ENCODE results near the gene PLPPR1.
"Not testable (repeated sequence)": the region's sequence is repeated elsewhere in the genome, so short reads cannot be mapped to it uniquely, and the experiment has no call there.

The PLPPR1 gene

DNA sequence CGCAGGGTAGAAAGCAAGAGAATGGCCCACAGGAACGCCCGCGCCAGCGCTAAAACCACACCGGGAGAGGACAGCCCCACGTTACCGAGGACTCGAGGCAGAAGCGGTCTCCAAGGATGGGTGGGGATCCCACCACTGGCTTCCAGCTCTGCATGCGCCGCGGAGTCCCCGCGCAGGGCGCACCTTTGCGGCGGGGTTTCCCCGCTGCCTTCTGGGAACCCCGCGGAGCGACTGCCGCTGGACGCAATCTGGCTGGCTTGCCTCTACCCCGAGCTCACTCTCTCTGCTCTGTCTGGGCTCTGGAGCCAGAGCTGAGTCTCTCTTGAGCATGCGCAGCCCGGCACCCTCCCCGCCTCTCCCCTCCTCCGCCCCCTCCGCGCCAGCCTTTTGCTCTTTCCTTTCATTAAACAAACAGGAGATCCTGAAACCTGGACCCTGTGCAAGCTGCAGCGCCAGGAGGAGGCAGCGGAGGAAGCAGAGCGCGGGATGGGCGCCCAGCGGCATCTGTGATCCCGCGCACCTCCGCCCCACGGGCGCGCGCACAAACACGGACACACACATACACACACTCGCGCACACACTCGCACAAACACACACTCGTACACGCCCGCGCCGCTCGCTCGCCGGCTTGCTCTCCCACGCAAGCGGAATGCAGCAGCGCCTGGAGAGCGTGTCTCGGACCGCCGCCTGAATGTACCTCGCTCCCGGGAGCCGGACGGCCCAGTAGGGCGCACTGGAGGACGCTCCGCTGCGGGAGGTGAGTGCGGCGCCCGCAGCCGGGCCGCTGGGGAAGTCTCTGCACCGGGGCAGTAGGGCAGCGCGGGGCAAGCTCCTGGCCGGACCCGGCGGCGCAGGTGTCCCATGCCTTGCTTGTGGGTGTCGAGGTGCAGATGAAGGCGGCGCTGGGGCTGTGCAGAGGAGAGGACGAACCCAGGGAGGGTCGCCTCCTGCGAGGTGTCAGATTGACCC, at the start of gene PLPPR1:
Gene PLPPR1 (plus strand): TSS at position 382 of the 969 bp plus-strand sequence.
- DNase-seq: no peak

DNA sequence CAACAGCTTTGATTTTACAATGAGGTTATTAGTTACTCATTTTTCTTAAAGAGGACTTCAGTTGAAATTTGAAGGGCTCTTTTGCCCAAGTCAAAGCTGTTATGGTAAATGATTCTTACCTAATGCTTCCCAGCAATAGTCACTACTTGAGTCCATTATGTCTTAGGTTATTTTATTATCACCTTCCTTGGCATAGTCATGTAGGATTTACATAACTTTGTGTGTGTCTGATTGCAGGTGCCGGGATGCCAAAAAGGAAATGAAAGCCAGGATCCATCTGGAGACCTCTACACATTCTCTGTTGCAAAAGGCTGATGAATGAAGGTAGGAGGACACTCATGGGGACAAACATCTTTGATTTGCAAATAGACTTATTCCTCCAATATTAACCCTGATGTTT, 38.8 kb upstream of the PLPPR1 start:
- no peak for DNase-seq

DNA sequence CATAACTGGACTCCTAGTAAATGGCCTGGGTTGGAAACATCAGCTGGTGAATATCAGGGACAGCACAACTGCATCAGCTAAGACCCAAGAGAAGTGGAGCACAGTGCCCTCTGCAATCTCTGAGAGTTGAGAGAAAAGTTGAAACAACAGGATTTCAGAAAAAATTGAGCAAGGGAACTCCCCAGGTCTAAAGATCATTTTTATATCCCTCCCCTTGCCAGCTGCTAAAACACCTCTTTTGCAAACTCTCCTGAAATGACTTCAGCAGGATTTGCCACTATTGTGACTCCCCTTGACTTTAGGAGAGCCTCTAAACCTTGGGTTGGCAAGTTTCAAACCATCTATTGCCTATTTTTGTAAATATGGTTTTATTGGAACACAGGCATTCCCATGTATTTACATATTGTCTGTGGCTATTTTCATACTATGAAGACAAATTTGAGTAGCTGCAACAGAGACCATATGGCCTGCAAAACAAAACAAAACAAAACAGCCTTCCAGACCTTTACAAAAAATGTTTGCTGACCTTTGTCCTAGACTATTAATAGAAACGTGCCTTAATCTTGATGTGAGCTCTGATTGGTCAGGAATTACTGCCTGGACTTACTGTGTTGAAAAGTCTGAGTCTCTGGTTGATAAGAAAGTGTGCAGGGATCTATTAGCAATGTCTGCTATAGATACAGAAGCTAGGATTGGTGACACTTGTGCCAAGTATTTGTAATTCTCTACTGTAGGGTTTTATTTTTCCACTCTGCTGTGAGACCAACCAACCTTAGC, 37.7 kb upstream of the PLPPR1 start:
- no peak for DNase-seq

DNA sequence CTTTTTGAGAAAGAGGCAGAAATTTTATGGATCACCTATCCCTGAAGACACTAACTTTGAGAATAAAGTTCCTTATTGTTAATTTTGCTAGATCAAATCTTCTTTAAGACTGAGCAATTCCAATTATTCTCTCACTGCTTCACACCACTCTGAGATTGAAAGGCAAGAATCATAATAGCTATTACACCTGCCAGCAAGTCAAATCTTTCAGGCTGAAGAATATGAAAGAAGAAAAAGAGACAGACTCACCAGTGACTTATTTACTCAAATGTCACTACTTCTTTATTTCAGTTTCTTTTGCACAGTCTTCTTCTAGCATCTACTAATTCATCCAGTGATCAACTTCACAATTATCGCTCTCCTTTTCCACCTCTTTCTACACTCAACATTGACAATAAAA, 35.9 kb upstream of the PLPPR1 start:
- DNase-seq: no peak

DNA sequence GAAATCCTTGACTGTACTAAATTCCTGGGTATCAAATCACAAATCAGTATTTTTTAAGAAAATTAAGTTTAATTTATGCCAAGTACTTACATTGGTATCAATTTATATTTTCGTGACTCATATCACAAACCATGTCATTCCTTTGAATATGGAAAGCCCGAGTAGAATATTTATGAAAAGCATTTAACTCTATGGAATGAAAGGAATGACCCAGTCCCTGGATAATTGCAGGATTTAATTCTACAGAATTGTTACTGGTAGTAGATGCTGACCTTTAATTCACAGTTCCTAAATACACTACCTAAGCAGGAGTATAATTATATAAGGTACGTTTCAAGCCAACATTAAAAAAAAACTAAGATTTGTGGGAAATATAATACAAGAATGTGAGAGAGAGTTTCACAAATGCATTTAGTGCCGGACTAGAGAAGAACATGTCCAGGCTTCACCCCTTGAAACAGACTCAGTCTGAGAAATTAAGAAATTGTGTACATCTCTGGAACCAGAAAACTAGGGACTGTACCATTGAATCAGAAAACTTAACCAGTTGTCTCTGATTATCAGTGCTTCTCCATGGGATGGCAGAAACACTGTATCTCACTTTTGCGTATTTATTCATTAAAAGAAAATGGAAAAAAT, 28.5 kb upstream of the PLPPR1 start:
- DNase-seq: no peak

DNA sequence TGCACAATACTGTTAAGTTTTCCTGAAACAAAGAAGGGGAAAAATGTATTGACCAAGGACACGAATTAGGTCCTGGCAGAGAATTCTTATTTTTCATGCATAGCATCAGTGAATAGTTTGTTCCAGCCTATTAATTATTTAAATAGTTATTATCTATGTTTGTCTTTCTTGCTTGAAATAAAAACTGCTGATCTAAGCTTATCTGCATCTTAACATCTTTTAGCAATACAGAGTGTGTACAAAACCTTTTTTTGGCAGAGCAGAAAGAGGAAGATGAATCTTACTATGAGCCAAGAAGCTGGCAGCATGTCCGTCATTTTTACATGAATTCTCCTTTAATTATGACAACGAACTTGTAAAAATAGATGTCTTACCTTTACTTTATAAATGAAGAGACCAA, 23.3 kb upstream of the PLPPR1 start:
- no peak for DNase-seq

DNA sequence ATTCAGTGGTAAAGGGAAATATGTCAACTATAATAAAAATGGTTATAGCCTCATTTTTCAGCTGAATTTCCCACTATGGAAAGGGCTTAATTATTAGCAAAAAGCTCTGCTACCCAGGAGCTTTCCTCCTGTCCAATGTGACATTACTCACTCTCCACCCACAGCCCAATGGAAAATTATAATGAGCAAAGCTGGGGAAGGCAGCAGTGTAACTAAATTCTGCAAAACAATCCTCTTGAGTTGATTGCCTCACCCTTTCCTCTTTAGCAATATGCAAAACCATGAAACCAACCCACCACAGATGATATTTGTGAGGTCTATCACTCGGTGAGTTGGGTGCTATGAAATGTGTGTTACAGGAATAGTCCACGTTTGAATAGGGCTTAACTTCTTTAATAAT, 14.0 kb upstream of the PLPPR1 start:
- no peak for DNase-seq

DNA sequence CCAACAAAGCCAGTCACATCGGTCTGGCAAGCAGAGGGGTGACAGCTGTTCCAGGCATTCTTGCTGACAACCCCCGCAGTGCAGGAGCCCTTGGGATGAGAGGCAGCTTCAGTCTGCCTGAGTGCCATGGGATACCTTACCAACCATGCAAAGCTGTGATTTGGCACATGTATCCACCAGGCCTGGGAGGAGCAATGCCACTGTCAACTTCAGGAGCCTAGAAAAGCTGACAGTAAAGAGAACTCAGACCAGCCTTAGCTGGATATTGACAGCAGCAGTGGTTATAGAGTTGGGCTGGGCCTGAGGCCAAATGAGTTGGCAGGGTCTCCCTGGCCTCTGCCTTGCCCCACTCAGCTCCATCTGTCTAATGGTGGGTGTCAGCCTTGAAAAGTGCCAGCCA, 10.1 kb upstream of the PLPPR1 start:
- DNase-seq: no peak

DNA sequence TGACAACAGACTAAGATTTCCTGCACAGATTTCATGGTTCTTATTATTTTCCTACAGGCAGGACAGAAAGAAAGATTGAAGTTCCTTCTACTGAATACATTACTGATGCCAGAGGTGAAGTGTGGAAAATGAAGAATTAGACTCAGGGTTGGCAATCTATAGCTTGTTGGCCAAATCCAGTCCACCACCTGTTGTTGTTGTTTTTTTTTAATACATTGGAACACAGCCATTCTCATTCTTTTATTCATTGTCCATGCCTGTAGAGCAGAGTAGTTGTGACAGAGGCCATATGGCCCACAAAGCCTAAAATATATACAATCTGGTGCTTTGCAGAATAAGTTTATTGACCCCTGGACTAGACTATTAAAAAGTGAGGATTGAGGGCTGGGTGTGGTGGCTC, 5.8 kb upstream of the PLPPR1 start:
- DNase-seq: no peak

DNA sequence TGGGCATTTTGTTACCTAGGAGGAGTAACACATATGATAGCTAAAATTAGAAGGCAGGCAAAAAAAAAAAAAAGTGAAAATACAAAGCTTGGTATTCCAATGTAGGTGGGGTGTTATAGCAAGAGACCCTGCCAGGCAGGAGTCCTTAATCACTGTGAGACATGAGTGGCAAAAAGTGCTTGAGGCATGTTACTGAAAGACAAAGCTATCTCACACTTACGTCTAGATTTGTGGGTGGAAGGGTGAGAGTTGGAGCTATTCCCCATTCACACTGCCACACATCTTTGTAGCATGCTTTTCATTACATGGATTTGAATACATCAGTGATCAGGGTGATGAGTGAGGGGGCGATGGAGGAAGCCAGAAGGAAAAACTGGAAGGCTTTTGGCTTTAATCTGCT, 2.6 kb upstream of the PLPPR1 start:
- no peak for DNase-seq

DNA sequence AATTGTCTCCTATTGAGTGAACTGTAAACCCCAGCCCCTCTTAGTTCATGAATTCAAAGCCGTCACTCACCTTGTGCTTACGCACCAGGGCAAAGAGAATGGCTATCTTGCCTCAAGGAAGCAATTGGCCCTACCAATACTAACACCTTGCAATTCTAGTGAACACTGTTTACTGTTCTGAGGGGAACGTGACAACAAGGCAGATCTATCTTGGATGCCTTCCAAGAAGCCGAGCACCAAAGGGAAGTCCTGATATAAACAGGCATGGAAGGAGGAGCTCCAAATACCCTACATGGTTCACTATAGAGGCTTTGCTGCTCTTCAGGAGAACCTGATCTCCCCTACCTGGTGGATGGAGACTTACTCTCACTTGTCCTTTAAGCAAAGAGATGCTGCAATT, 1.7 kb upstream of the PLPPR1 start:
- no peak for DNase-seq

DNA sequence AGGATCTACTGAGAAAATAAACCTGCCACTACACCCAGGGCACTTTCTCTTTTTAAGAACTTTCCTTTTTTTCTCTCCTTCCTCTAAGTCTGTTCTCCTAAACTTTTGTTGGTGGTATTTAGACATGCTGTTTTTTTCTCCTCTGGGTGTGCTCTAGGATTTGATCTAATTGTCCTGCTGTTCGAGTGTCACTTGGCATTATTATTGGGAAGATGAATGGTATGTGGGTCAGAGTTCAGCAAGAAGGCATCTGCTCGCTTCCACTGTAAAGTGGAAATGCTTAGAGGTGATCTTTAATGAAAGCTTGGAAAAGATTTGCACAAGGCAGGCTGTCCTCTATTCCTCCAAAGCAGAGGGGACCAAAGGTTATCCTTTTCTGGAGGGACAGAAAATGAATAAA, 1.3 kb upstream of the PLPPR1 start:
- DNase-seq: no peak

DNA sequence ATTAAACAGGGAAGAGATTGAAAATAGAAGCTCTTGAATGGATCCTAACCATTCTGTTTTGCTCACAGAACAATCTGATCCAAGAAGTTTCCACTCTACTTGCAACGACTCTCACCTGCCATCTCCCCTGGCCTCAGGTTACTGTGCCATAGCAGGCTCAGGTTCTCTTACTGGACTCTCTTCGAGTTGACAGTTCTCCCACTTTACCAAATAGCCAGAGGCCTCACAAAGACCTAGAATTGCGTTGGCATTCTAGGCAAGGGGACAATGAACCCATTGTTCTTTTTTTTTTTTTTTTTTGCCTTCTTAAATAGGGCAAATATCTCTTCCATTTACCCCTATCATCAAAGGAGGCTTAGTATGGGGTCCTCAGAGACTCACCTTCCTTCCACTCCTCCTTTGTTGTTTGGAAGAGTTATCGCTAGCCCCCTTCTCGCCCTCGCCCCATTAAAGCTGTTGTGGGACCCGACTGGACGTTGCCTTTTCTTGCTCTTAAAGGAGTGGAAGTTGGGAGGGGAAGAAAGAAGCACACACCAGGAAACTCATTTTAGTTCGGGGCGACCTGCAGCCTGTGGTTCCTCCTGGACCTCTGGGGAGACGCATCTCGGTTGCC, 688 bp upstream of the PLPPR1 start:
- DNase-seq: no peak

DNA sequence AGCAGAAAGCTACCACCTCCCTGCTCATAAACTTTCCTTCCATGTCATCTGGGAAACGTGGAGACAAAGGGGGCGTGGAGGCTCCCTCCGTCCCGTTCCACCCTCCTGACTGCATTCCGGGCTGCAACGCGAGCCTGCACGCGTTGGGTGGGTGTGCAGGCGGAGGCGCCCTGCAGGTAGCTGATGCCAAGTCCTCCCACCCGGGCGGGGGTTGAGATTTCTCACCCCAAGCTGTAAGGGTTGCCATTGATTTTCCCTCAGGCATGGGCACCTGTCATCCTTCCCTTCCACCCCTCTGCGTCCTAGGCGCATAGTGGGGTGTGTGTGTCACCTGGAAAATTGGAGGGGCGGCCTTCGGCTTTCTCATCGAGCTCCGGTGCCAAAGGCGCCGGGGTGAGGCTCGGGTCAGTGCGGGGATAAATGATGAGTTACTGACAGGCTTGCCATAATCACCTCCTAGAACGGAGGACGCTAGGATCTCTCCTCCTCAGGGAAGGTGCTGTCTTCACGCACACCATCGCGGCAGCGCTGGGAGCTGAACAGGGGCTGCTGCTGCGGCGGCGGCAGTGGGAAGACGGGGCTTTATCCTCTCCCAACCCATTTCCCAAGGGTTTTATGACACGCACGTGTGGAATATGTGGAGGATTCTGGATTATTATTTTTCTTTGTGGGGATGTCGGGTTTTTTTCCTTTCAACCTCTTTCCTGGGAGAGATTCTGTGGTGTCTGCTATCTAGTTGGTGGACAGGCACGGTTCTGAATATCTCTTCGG, 973 bp downstream of the PLPPR1 start:
- no peak for DNase-seq

DNA sequence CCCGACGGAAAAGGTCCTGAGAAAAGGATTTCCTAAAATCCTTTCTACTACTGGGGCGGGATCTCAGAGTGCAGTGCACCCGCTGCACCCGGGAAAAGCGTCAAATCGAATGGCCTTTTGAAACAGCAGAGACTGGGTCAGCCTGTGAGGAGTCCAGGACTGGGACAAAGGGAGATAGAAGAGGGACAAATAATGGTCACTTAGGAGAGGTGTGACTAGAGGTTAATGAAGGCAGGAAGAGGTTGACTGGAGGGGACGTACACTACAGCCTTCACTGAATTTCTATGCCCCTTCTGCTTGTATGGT, 1.5 kb downstream of the PLPPR1 start:
- DNase-seq: no peak

DNA sequence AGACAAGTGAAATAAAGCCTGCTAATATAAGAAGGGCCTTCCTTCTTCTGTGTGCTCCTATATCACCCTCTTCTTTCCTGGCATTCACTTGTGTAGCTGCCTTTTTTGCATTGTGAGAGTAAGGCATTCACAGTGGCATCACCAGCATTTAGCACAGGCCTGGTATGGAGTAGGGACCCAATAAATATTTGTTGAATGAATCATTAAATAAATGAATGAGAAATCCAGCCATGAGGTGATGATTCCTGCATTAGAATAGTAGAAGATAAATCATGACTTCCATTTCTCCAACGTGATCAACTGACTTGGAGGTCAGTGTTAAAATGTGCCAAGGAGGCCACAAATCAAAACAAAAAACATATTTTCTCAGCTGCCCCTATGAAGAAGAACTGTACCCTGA, 3.9 kb downstream of the PLPPR1 start:
- no peak for DNase-seq

DNA sequence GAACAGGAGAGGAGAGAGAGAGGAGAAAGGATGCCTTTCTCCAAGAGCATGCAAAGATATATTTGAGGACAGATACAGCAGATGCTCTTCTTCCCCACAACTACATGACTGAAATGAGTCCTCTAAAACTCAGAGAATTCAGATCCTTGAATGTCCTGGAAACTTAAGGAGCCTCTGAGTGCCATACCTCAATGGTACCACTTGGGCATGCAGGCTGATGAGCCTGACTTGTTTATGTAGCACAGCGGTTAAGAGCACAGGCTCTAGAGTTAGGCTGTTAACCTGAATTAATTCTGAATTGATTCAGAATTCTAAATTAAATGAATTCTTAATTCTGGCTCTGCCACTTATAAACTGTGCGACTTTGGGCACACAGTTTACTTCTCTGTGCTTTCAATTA, 5.7 kb downstream of the PLPPR1 start:
- DNase-seq: no peak

DNA sequence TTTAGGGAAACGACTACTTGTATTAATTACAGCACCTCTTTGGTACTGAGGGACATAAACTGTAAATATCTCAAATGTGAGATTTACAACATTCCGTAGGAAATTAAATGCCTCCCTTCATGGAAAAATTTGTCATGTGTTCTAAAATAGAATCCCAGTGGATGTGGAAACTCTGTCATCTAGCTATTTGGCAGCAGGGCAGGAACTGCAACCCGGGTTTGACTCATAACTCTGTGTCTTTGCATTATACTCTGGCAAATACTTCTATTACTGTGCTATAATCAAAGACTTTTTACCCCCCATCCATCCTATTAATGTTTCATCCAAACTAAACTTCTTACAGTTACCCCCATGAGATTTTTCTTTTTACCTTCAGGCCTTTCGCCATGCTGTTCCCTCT, 6.6 kb downstream of the PLPPR1 start:
- DNase-seq: no peak

DNA sequence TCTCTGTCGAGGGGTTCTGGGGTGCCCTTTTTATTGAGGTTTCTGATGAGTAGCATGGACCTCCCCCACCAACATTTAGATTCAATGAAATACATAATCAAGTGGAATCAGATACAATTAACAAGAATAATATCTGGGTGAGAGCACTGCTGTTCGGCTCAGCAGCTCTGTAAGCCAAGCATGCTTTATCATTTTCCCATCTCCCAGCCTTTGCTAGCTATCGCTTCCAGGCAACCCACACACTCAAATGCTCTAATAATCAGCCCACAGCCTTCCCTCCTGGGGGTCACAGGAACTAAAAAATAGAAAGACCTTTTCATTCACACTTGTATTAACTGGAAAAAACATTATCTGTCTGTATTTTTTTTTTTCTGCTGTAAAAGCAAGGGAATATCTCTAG, 8.9 kb downstream of the PLPPR1 start:
- DNase-seq: no peak

DNA sequence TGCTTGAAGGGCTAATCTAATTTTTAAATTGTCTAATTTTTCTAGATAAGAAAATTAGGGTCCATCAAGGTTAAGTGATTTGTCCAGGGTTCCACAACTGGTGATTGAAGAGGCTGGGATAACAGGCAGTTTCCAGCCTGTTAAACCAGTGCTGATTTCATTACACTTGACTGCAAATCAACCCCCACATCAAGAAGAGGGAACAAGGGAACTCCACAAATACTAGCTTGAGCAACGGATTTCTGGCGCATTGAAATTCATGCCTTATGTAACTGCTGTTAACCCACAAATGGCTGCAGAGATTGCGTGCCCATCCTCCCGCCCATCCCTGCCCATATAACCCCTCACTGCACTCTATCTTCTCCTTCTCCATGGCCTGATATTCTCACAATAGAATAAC, 10.0 kb downstream of the PLPPR1 start:
- no peak for DNase-seq

DNA sequence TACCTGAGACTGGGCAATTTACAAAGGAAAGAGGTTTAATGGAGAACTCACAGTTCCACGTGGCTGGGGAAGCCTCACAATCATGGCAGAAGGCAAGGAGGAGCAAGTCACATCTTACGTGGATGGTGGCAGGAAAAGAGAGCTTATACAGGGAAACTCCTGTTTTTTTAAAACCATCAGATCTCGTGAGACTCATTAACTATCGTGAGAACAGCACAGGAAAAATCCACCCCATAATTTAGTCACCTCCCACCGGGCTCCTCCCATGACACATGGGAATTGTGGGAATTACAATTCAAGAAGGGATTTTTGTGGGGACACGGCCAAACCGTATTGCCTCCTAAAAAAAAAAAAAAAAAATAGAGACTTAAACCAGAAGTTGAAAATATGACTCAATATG, 11.1 kb downstream of the PLPPR1 start:
- not testable (repeated sequence) for DNase-seq

DNA sequence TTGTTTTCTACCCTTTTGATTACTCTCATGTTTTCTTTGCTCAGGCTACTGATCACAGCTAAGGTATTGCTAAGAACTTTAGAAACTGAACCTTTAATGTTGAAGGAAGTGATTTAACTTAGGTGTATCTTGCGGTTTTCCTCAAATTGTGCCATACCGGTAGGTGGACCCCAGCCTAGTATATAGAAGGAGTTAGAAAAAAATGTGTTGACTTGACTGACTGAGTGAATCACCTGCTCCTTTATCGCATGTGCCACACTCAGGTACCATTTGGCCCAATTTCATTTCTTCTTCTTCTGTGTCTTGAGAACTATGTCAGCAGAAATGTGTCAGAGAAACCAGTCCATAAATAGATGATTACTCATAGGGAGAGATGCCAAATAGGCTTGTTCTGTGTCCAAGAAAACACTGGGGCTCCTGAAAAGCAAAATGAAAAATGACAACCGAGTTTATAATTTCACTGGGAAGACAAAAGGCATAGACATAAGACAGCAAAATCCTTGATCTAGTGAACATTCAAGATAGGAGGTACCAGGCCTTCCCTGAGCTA, 19.4 kb downstream of the PLPPR1 start:
- no peak for DNase-seq
